Gastroesophageal sphincter (tissue), 3 donors: ENCODE data around the gene HDGFL2.

Experiments
- EP300 ChIP-seq: sonication (generic); formaldehyde crosslinking; IDR thresholded peaks from one replicate; pipeline ENCODE4 v1.6.1; 2017; ENCODE audit warnings: antibody characterized with exemption, mild to moderate bottlenecking
- TF ChIP-seq, protein P1 (sequence below), 4 experiments: fragments of 200-600 bp in 2 of 4; fragments of 450-650 bp in 2 of 4; sonication (generic) in 1 of 4; IDR thresholded peaks; one replicate each; pipeline ENCODE4 v1.5.1; 2017 to 2019; ENCODE audit warnings: antibody characterized with exemption in 4 of 4, mild to moderate bottlenecking in 2 of 4, moderate library complexity in 2 of 4

GRCh38 chr19:4432918-4433506 is 39.1 kb upstream of the HDGFL2 start:
- TF ChIP-seq, protein P1, sequence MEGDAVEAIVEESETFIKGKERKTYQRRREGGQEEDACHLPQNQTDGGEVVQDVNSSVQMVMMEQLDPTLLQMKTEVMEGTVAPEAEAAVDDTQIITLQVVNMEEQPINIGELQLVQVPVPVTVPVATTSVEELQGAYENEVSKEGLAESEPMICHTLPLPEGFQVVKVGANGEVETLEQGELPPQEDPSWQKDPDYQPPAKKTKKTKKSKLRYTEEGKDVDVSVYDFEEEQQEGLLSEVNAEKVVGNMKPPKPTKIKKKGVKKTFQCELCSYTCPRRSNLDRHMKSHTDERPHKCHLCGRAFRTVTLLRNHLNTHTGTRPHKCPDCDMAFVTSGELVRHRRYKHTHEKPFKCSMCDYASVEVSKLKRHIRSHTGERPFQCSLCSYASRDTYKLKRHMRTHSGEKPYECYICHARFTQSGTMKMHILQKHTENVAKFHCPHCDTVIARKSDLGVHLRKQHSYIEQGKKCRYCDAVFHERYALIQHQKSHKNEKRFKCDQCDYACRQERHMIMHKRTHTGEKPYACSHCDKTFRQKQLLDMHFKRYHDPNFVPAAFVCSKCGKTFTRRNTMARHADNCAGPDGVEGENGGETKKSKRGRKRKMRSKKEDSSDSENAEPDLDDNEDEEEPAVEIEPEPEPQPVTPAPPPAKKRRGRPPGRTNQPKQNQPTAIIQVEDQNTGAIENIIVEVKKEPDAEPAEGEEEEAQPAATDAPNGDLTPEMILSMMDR (IDR thresholded peaks at IDR 0.05): no peak
- TF ChIP-seq EP300: no peak
